ENCODE data around the gene PTPN6.

The PTPN6 gene

GRCh38 chr12:6923003-6923732, 28.0 kb upstream of the PTPN6 start:
- DNase-seq (ENCODE audit: low read depth in 2 of 2): no peak

GRCh38 chr12:6923851-6924250, 27.3 kb upstream of the PTPN6 start:
- no peak for DNase-seq (ENCODE audit: low read depth in 2 of 2)

- DNase-seq (ENCODE audit: low read depth in 2 of 2): no peak
Measured at GRCh38 chr12:6925239-6925539, 26.0 kb upstream of the PTPN6 start.

DNA sequence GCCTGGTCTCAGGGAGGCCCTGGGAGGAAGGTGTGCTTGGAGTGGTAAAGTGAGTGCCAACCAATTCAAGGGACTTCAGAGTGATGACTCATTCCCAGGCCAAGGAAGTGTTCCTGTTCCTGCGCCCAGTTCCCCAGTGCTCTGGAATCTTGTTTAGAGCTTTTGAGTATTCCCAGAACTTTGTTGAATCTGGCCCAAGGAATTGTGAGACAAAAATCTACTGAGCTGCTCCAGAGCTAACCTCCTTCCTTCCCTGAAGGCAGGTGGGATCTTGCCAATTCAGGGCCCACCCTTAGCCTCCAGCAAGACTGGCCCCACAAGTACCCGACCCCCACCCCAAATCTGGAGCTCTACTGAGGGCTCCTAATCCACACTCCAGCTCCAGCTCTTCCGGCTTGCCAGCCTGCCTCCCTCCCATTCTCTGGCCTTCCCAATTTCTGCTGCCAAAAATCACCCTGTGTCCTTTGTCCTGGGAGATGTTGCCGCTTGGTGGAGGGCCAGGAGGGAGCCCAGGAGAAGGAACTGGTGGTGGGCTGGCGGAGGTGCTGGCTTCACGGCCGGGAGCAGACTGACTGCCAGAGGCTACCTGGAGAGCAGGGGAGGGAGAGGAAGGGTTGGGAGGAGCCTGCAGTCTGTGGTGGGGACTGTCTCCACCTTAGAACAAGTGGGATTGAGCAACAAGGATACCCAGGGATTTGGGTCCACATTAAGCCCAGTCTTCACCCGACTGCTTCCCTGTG, 25.4 kb upstream of the PTPN6 start:
- no peak for DNase-seq (ENCODE audit: low read depth in 2 of 2)

DNA sequence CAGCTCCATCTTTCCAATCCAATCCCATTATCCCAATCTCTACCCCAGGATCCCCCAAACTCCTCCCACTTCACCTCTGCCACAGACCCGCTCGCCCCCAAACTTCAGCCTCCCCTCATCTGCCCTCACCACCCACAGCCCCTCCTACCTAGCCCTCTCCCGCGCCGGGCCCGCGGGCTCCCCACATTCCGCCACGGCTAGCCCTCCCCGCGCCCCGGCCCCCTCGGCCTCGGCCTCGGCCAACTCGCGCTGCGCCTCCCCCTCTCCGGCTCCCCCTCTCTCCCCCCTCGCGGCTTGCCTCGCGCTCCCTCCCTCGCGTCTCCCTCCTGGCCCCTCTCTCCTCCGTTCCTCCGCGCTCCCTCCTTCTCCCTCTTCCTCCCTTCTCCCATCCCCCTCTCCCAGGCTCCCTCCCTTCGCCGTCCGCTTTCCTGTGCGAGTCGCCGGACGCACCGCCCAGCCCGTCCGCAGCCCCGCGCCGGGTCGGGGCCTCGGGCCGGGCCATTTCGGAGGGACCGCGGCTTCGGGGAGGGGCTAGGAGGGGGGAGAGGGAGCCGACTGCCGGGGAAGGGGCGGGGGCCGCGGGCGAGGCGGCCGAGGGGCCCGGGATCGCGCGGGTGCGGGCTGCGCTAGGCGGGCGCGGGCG, 23.7 kb upstream of the PTPN6 start, which contains the start of gene ATN1:
Gene ATN1 (plus strand): TSS at position 581 of the 643 bp plus-strand sequence. CDS start 6,043 bp downstream, outside the sequence.
- no peak for DNase-seq (ENCODE audit: low read depth in 2 of 2)

DNA sequence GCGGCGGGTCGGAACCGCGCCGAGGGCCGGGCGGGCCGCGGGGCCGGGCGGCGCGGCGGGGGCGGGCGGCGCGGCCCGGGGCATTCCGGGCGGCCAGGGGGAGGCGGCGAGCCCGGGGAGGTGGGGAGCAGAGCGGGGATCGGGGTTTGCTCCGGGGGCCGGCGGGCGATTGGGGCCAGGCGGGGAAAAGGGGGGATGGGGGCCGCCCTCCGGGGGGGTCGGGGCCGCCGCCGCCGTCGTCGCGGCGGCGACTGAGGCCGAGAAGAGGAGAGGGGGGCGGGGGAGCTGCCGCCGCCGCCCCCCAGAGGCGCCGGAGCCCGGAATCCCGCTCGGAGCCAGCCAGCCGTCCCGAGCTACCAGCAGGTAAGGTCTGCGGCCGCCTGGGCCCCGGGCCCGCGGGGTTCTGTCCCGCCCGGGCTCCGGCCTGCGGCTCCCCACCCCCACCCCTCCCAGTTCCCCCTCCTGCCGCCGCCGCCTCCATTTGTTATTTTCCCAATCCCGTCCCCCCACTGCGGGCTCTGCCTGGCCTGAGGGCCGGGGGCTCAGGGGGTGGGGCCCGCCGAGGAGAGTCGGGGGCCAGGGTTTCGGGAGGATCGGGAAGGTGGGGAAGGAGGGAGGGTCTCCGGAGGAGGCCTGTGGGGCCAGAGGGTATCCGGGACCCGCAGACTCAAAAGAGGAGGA, 23.0 kb upstream of the PTPN6 start:
- DNase-seq (ENCODE audit: low read depth in 2 of 2): no peak

GRCh38 chr12:6928703-6929407, 22.3 kb upstream of the PTPN6 start:
- no peak for DNase-seq (ENCODE audit: low read depth in 2 of 2)

DNA sequence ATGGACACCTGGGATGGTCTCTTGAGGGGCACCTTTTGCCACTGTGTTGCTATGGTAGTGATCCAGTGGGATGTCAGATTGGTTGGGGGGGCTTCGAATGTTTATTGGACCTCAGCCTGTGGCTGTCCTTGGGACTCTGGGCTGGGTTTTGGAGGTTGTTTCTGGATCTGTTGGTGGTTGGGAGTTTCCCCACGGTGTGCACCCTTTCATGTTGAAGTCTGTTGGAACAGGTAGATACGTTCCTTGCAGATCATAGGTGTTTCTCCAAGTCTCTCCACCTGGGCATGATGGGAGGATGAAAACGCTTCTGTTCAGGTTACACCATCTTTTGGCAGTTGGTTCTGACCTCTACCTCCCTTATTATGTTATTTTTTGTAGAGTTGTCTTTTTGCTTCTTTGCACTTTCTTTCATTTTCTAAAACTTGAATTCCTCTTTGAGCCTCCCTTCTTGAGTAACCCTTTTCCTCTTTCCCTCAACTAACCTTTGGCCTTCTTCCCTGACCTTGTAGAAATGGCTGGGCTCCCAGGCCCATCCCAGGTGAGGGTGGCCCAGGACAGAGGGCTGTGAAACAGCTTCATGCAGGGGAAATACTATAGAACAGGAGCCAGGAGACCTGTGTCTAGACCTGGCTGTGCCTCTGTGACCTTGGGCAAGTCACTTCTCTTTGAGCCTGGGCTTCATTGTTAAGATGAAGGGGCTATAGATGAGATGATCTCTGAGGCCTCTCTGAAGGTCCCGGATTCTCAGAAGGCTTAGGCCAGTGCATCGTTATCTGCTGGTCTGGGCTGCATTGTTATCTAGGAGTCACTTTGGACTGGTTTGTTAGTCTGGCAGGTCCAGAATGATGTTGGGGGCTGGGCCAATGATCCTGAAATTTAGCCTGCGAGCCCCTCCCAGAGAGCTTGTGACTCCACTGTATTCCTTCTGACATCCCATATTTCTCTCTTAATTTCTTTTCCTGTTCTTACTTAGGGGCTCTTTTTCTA, 21.4 kb upstream of the PTPN6 start:
- no peak for DNase-seq (ENCODE audit: low read depth in 2 of 2)

DNA sequence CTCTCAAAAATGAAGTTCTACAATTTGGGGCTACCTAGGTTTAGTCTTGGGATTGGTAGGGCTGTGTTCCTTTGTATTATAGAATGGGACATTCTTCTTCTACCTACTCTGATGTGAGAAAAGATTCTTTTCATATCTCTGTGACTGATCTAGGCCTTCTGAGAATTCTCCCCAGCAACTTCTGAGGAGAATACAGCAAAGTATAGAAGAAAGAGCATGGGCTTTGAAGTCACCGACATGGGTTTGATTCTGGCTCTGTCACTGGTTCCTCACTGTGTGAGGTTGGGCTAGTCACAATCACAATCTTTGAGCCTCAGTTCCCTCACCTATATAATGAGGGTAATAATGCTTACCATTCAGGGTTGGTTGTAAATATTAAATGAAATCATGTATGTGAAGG, 18.4 kb upstream of the PTPN6 start:
- DNase-seq (ENCODE audit: low read depth in 2 of 2): no peak

- DNase-seq (ENCODE audit: low read depth in 2 of 2): no peak
Measured at GRCh38 chr12:6934110-6934509, 17.0 kb upstream of the PTPN6 start.

DNA sequence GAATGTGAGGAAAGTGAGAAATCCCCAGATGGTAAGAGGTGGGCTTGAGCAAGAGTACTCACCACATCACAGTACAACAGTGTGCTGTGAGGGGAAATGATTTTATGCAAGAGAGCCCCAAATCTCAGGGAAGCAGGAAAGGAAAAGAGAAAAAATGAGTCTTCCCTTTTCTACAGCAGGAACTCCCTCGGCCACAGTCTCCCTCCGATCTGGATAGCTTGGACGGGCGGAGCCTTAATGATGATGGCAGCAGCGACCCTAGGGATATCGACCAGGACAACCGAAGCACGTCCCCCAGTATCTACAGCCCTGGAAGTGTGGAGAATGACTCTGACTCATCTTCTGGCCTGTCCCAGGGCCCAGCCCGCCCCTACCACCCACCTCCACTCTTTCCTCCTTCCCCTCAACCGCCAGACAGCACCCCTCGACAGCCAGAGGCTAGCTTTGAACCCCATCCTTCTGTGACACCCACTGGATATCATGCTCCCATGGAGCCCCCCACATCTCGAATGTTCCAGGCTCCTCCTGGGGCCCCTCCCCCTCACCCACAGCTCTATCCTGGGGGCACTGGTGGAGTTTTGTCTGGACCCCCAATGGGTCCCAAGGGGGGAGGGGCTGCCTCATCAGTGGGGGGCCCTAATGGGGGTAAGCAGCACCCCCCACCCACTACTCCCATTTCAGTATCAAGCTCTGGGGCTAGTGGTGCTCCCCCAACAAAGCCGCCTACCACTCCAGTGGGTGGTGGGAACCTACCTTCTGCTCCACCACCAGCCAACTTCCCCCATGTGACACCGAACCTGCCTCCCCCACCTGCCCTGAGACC, 15.6 kb upstream of the PTPN6 start:
- no peak for DNase-seq (ENCODE audit: low read depth in 2 of 2)

GRCh38 chr12:6936194-6936635, 14.9 kb upstream of the PTPN6 start:
- no peak for DNase-seq (ENCODE audit: low read depth in 2 of 2)

- no peak for DNase-seq (ENCODE audit: low read depth in 2 of 2)
Measured at GRCh38 chr12:6936636-6937480, 14.3 kb upstream of the PTPN6 start.

DNA sequence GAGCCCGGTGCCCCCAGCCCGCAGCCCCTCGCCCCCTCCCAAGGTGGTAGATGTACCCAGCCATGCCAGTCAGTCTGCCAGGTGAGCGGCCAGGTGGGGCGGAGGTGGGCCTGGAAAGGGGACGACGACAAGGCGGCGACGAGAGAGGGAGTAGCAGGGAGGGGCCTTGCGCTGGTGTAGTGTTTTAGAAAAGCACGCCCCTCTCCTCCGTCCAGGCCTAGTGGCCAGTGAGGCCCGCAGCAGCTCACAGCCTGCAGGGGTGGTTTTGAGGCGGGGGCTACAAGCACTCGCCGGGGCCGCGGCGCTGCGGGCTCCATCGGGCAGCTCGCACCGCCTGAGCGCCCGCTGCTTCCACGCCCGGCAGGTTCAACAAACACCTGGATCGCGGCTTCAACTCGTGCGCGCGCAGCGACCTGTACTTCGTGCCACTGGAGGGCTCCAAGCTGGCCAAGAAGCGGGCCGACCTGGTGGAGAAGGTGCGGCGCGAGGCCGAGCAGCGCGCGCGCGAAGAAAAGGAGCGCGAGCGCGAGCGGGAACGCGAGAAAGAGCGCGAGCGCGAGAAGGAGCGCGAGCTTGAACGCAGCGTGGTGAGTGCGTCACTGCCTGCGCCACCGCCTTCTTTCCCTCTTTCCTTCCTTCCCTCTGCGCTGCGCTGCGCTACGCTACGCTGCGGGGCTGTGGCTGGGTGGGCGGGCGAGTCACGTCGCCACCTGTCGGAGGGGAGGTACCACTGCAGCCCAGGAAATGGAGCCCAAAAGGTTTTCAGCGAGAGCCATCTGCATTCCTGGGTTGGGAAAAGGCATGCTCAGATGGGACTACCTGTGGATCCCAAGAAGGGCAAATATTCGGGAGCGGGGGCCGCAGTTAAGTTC, 13.4 kb upstream of the PTPN6 start:
- peak; percentile 87 to 90 for DNase-seq (ENCODE audit: low read depth in 2 of 2)

- no peak for DNase-seq (ENCODE audit: low read depth in 2 of 2)
Measured at GRCh38 chr12:6938353-6939190, 12.6 kb upstream of the PTPN6 start.

GRCh38 chr12:6939191-6939540, 12.0 kb upstream of the PTPN6 start:
- no peak for DNase-seq (ENCODE audit: low read depth in 2 of 2)

- DNase-seq (ENCODE audit: low read depth in 2 of 2): no peak
Measured at GRCh38 chr12:6941267-6941666, 9.9 kb upstream of the PTPN6 start.
